NCI-H1092 treated with DMSO at 0.1 percent for 48 hours (cell line): ENCODE results near the gene PDGFRB.

ENCODE experiments used
- DNase-seq: peaks from one replicate; lab custom pipeline; 2025; lab: John Stamatoyannopoulos, UW

Gene PDGFRB

GRCh38 chr5:150065886-150066285 lies 89.8 kb downstream of the PDGFRB start:
- DNase-seq = no peak

- no peak for DNase-seq
These were observed 90.3 kb downstream of the PDGFRB start for GRCh38 chr5:150065346-150065745.

DNA sequence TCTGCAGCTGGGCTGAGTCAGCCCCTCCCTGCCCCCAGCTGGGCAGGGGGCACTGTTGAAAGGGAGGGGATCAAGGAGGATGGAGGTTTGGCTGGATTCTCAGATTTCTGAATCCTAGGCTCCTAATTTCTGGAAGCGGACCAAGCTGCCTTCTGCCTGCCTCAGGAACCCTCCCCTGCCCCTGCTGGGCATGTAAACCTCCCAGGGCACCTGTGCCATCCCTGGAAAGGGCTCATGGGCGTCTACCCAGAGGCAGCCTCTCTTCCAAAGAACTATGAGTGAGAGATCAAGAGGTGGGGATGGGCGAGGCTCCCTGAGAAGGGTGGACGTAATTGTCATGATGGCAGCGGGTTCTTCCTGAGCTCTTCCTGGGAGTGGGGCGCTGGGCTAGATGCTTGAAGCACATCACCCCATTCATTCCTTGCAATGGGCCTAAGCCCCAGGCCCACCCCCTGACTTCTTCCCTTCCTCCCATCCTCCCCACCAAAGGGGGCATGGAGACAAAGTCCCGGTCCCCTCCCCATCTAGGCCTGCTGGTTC lies 90.9 kb downstream of the PDGFRB start:
- no peak for DNase-seq
